A549 (cell line): ENCODE measurements around the gene GJE1.
"Not testable (repeated sequence)": the region's sequence is repeated elsewhere in the genome, so short reads cannot be mapped to it uniquely, and the experiment has no call there.

Experiments used
- CHD2 ChIP-seq: fragments of 150-350 bp; IDR thresholded peaks from 2 replicates; pipeline ENCODE4 v1.6.1; 2014; ENCODE audit warnings: low read length; ENCODE audit not compliant: partially characterized antibody
- EP300 ChIP-seq, 2 experiments: fragments of >200 bp; sonication (Bioruptor Twin); formaldehyde crosslinking; IDR thresholded peaks; 2 replicates in 1 of 2; 3 replicates in 1 of 2; pipeline ENCODE4 v1.6.1; 2016 to 2017
- RCOR1 ChIP-seq: fragments of 150-350 bp; IDR thresholded peaks from 2 replicates; pipeline ENCODE4 v1.6.1; 2014; ENCODE audit warnings: antibody characterized with exemption, low read length, low read depth
- RFX5 ChIP-seq: fragments of 450-650 bp; IDR thresholded peaks from 2 replicates; pipeline ENCODE4 v1.7.1; 2014; ENCODE audit warnings: antibody characterized with exemption, mild to moderate bottlenecking, moderate library complexity
- RNF2 ChIP-seq: fragments of 200-600 bp; sonication (generic); IDR thresholded peaks from 2 replicates; pipeline ENCODE4 v1.6.1; 2016; ENCODE audit warnings: low read depth, mild to moderate bottlenecking, antibody characterized with exemption, moderate library complexity, borderline replicate concordance
- SMC3 ChIP-seq: fragments of >200 bp; sonication (Bioruptor Twin); formaldehyde crosslinking; IDR thresholded peaks from 3 replicates; pipeline ENCODE4 v1.6.1; 2018; ENCODE audit warnings: inconsistent platforms
- TF ChIP-seq, protein P1 (sequence below): fragments of >200 bp; sonication (Bioruptor Twin); formaldehyde crosslinking; IDR thresholded peaks from 3 replicates; pipeline ENCODE4 v1.5.1; 2016

DNA sequence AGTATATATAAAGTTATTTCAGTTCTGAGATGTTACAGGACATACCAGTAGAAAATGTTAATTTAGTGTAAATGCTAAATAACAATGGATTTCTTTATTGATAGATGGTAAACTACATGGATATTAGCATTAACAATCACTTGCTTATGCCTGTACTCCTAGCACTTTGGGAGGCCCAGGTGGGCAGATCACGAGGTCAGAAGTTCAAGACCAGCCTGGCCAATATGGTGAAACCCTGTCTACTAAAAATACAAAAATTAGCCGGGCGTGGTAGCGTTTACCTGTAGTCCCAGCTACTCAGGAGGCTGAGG lies 24.0 kb downstream of the GJE1 start:
- not testable (repeated sequence) for TF ChIP-seq SMC3; RCOR1; CHD2; EP300 (IDR thresholded peaks at IDR 0.05); RFX5; RNF2
- TF ChIP-seq, protein P1, sequence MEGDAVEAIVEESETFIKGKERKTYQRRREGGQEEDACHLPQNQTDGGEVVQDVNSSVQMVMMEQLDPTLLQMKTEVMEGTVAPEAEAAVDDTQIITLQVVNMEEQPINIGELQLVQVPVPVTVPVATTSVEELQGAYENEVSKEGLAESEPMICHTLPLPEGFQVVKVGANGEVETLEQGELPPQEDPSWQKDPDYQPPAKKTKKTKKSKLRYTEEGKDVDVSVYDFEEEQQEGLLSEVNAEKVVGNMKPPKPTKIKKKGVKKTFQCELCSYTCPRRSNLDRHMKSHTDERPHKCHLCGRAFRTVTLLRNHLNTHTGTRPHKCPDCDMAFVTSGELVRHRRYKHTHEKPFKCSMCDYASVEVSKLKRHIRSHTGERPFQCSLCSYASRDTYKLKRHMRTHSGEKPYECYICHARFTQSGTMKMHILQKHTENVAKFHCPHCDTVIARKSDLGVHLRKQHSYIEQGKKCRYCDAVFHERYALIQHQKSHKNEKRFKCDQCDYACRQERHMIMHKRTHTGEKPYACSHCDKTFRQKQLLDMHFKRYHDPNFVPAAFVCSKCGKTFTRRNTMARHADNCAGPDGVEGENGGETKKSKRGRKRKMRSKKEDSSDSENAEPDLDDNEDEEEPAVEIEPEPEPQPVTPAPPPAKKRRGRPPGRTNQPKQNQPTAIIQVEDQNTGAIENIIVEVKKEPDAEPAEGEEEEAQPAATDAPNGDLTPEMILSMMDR = not testable (repeated sequence)
